Measurements from ENCODE around the gene SDK1. TPM values are rescaled to one million over a fixed set of nuclear protein-coding genes. Genes with fewer than 3 reads are reported as not detected.
"Not testable (repeated sequence)": the region's sequence is repeated elsewhere in the genome, so short reads cannot be mapped to it uniquely, and the experiment has no call there.

The SDK1 gene
- total RNA-seq, 4 donors from 2014 or later, result 2.5 to 12.9 (median 6.1) TPM

- Histone ChIP-seq H3K4me3 (no peak overlapping the region), H3K4me1 (peaks cover under 1% of the 10 kb centered on the region), H3K36me3 (no peaks in the 10 kb centered on the region), H3K27ac (no peak overlapping the region), H3K27me3 (no peaks in the 10 kb centered on the region), H3K9me3 (peaks cover 4% of the 10 kb centered on the region)
- peak in 1 of 2 donors; percentile 35 for DNase-seq (ENCODE audit: low spot score in 2 of 2)
- no peak for TF ChIP-seq POLR2AphosphoS5 (IDR thresholded peaks at IDR 0.05)
- TF ChIP-seq POLR2A (IDR thresholded peaks at IDR 0.05), result no peak
- TF ChIP-seq CTCF (IDR thresholded peaks at IDR 0.05), result no peak
- no peak for TF ChIP-seq EP300 (IDR thresholded peaks at IDR 0.05)
- 85% methylated on average over 8 of the region's 8 CpGs for WGBS
Observed at GRCh38 chr7:4256286-4256685, 955.2 kb downstream of the SDK1 start.

- peaks cover 4% of the 10 kb centered on the region for H3K4me1 ChIP-seq
- no peak overlapping the region for H3K4me3 ChIP-seq
- H3K27me3 ChIP-seq, result no peaks in the 10 kb centered on the region
- H3K27ac ChIP-seq, result no peak overlapping the region
- 94% methylated on average over 15 of the region's 15 CpGs for WGBS
- no peaks in the 10 kb centered on the region for H3K9me3 ChIP-seq
- TF ChIP-seq POLR2A (IDR thresholded peaks at IDR 0.05), result no peak
- TF ChIP-seq POLR2AphosphoS5 (IDR thresholded peaks at IDR 0.05), result no peak
- no peak for TF ChIP-seq EP300 (IDR thresholded peaks at IDR 0.05)
- no peak for TF ChIP-seq CTCF (IDR thresholded peaks at IDR 0.05)
- H3K36me3 ChIP-seq, result no peaks in the 10 kb centered on the region
- DNase-seq (ENCODE audit: low spot score in 2 of 2), result peak in 1 of 2 donors; percentile 62
Observed at GRCh38 chr7:4257146-4258111, 956.4 kb downstream of the SDK1 start.

GRCh38 chr7:4260116-4260515, 959.1 kb downstream of the SDK1 start:
- DNase-seq (ENCODE audit: low spot score in 2 of 2), result peak in 1 of 2 donors; percentile 35
- H3K4me1 ChIP-seq, H3K4me3 ChIP-seq, H3K27ac ChIP-seq, H3K27me3 ChIP-seq, H3K9me3 ChIP-seq, H3K36me3 ChIP-seq: not testable (repeated sequence)
- WGBS, result 96% methylated on average over 15 of the region's 15 CpGs

- TF ChIP-seq EP300 (IDR thresholded peaks at IDR 0.05) (no peak), CTCF (IDR thresholded peaks at IDR 0.05) (no peak), POLR2A (IDR thresholded peaks at IDR 0.05) (no peak), POLR2AphosphoS5 (IDR thresholded peaks at IDR 0.05) (no peak)
- H3K9me3 ChIP-seq, result no peaks in the 10 kb centered on the region
- H3K27ac ChIP-seq, result no peak overlapping the region
- 42% methylated on average over 17 of the region's 19 CpGs for WGBS
- no peaks in the 10 kb centered on the region for H3K36me3 ChIP-seq
- H3K27me3 ChIP-seq, result peaks cover 7% of the 10 kb centered on the region
- H3K4me1 ChIP-seq, result peaks cover 4% of the 10 kb centered on the region
- DNase-seq (ENCODE audit: low spot score in 2 of 2), result peak in 1 of 2 donors; percentile 73
- H3K4me3 ChIP-seq, result no peak overlapping the region
Observed at GRCh38 chr7:4260867-4261600, 960.0 kb downstream of the SDK1 start.

DNA sequence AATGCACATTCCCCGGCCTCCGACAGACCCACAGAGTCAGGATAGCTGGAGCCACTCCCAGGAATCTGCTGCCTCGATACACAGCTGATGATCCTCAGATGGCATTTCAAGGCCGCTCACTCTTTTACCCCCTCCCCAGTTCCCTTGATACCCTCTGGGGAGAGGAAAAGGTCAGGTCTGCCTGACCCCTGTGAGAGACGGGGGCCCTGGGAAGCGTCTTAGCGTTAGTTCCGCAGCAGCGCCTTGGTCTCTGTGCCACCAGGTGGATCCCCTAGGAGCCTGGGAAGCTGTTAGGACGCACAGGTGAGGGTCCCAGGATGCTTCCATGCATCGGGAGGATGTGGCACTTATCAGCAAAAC, 960.5 kb downstream of the SDK1 start:
- Histone ChIP-seq H3K4me3 (no peak overlapping the region), H3K27me3 (peaks cover 7% of the 10 kb centered on the region), H3K4me1 (peaks cover 4% of the 10 kb centered on the region), H3K9me3 (no peaks in the 10 kb centered on the region), H3K36me3 (no peaks in the 10 kb centered on the region), H3K27ac (no peak overlapping the region)
- DNase-seq (ENCODE audit: low spot score in 2 of 2), result peak in 1 of 2 donors; percentile 63
- TF ChIP-seq POLR2AphosphoS5 (IDR thresholded peaks at IDR 0.05) (no peak), CTCF (IDR thresholded peaks at IDR 0.05) (no peak)
- WGBS, result 71% methylated on average over 6 of the region's 11 CpGs

GRCh38 chr7:4264206-4264605, 963.2 kb downstream of the SDK1 start:
- H3K36me3 ChIP-seq, H3K4me1 ChIP-seq, H3K4me3 ChIP-seq, H3K9me3 ChIP-seq, H3K27ac ChIP-seq, H3K27me3 ChIP-seq: not testable (repeated sequence)
- peak in 1 of 2 donors; percentile 20 for DNase-seq (ENCODE audit: low spot score in 2 of 2)
- 94% methylated on average over 23 of the region's 25 CpGs for WGBS
